Measurements from ENCODE around the gene DCTPP1.

DCTPP1 gene

GRCh38 chr16:30430428-30430970 lies 669 bp upstream of the DCTPP1 start:
- ChIA-PET POLR2A (ENCODE audit: low non-redundant PET) (interaction anchor here (0.5 to 1.4 kb wide), 6 partner anchors 95 to 206 kb away, joined by 3 to 10 read pairs (median 4); partner anchors contain the start of gene ZNF764), CTCF (interaction anchor here (0.6 to 3.9 kb wide), 7 partner anchors 10 to 114 kb away, joined by 3 to 30 read pairs (median 4); partner anchors contain the start of gene ZNF747)
- TF ChIP-seq CTCF (conservative IDR thresholded peaks at IDR 0.05; ENCODE audit: low read depth), result peak; percentile 65
- H3K27ac ChIP-seq, result peak overlapping the region; percentile 71
- DNase-seq (ENCODE audit: low spot score), result no peak

DNA sequence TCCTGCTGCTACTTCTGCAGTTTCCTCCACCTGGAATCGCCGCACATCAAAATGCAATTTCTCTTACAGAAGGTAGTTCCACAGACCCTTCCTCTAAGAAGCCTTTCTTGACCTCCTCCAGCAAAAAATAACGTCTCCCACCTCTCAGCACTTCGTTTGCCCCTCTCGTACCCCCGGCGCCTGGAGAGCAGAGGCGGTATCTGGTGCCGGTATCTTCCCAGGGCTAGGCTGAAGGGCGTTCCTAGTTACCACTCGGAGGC lies 482 bp downstream of the DCTPP1 start:
- DNase-seq (ENCODE audit: low spot score), result peak; percentile 30
- no peak for TF ChIP-seq CTCF (conservative IDR thresholded peaks at IDR 0.05; ENCODE audit: low read depth)
- CTCF ChIA-PET, result interaction anchor here (0.6 to 3.9 kb wide), 8 partner anchors 9 to 222 kb away, joined by 3 to 30 read pairs (median 5); partner anchors contain the start of genes PRR14, ZNF747 and ZNF764
- POLR2A ChIA-PET (ENCODE audit: low non-redundant PET), result interaction anchor here (0.7 to 1.4 kb wide), 4 partner anchors 76 to 129 kb away, joined by 3 to 9 read pairs (median 3); partner anchors contain the start of genes ZNF747 and ZNF764
- H3K27ac ChIP-seq, result peak overlapping the region; percentile 71

DNA sequence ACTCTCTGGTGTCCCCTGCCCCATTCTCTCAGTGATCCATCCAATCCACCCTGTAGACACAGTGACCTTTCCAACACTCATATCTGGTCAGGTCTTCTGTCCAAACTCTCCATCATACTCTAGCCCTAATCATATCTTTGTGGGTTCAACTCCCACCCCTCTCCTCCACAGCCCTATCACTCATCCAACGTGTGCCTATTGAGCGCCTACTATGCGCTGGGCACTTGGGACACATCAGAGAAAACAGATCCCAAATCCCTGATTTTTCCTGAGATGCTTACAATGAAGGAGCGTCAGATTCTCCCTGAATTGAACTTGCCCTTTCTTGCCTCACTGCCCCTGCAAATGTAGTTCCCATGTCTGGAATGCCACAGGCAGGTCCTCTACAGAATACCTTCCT lies 1.8 kb downstream of the DCTPP1 start:
- DNase-seq (ENCODE audit: low spot score), result no peak
- TF ChIP-seq CTCF (conservative IDR thresholded peaks at IDR 0.05; ENCODE audit: low read depth), result no peak
- ChIA-PET POLR2A (ENCODE audit: low non-redundant PET) (no interaction called here), CTCF (no interaction called here)
- peak overlapping the region; percentile 71 for H3K27ac ChIP-seq

GRCh38 chr16:30421010-30421409 lies 8.8 kb downstream of the DCTPP1 start:
- peak overlapping the region; percentile 86 for H3K27ac ChIP-seq
- CTCF ChIA-PET, result interaction anchor here (0.6 to 1.3 kb wide), 2 partner anchors 9 to 177 kb away, joined by 3 to 6 read pairs; partner anchors contain the start of gene DCTPP1
- POLR2A ChIA-PET (ENCODE audit: low non-redundant PET), result no interaction called here
- DNase-seq (ENCODE audit: low spot score), result no peak
- TF ChIP-seq CTCF (conservative IDR thresholded peaks at IDR 0.05; ENCODE audit: low read depth), result no peak

DNA sequence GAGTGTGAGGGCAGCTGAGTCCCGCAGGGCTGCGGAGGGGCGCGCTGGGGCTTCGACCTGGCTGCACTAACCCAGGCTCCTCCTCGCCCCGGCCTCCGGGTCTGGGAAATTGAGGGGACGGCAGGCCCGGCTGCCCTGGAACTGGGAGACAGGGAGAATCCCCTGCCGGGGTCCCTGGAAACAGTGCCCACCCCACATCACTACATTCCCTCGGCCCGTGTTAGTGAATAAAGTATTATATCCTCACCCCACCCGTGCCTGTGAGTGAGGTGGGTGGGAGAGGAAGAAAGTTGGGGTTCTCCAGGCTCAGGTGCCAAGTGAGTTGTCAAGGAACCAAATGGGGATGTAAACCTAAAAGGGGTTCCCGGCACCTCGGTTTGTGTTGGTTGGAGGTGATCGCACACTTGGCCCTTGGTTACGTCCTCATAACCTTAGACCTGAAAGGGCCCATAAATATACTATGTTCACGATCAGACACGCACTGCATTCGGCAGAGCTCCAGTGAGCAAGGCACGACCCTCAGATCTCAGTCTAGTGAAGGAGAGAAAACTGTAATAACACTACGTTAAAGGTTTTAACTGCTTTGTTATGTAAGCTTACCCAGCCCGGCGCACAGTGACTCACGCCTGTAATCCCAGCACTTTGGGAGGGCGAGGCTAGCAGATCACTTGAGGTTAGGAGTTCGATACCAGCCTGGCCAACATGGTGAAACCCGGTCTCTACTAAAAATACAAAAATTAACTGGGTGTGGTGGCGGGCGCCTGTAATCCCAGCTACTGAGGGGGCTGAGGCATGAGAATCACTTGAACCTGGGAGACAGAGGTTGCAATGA lies 11.3 kb downstream of the DCTPP1 start:
- ChIA-PET CTCF (interaction anchor here (1.2 to 2.2 kb wide), 3 partner anchors 9 to 43 kb away, joined by 3 to 14 read pairs (median 5); partner anchors contain the start of gene ZNF771), POLR2A (ENCODE audit: low non-redundant PET) (interaction anchor here (0.6 to 1.0 kb wide), 4 partner anchors 8 to 268 kb away, joined by 3 to 8 read pairs (median 4); partner anchors contain the start of gene FBRS)
- DNase-seq (ENCODE audit: low spot score), result no peak
- peak overlapping the region; percentile 86 for H3K27ac ChIP-seq
- TF ChIP-seq CTCF (conservative IDR thresholded peaks at IDR 0.05; ENCODE audit: low read depth), result no peak

GRCh38 chr16:30417529-30418349 lies 12.1 kb downstream of the DCTPP1 start:
- DNase-seq (ENCODE audit: low spot score), result peak; percentile 80
- no peak for TF ChIP-seq CTCF (conservative IDR thresholded peaks at IDR 0.05; ENCODE audit: low read depth)
- H3K27ac ChIP-seq, result peak overlapping the region; percentile 86
- CTCF ChIA-PET, result interaction anchor here (0.6 to 2.2 kb wide), 4 partner anchors 8 to 210 kb away, joined by 3 to 14 read pairs (median 4); partner anchors contain the start of gene ZNF771
- POLR2A ChIA-PET (ENCODE audit: low non-redundant PET), result interaction anchor here (0.6 to 1.0 kb wide), 4 partner anchors 9 to 268 kb away, joined by 3 to 8 read pairs (median 4); partner anchors contain the start of gene FBRS
